Measurements from ENCODE around the gene PALB2.

The PALB2 gene

GRCh38 chr16:23580391-23580790 is 60.7 kb downstream of the PALB2 start:
- DNase-seq (ENCODE audit: low read depth), result no peak

- DNase-seq (ENCODE audit: low read depth), result no peak
Observed at GRCh38 chr16:23579371-23579770, 61.7 kb downstream of the PALB2 start.

DNA sequence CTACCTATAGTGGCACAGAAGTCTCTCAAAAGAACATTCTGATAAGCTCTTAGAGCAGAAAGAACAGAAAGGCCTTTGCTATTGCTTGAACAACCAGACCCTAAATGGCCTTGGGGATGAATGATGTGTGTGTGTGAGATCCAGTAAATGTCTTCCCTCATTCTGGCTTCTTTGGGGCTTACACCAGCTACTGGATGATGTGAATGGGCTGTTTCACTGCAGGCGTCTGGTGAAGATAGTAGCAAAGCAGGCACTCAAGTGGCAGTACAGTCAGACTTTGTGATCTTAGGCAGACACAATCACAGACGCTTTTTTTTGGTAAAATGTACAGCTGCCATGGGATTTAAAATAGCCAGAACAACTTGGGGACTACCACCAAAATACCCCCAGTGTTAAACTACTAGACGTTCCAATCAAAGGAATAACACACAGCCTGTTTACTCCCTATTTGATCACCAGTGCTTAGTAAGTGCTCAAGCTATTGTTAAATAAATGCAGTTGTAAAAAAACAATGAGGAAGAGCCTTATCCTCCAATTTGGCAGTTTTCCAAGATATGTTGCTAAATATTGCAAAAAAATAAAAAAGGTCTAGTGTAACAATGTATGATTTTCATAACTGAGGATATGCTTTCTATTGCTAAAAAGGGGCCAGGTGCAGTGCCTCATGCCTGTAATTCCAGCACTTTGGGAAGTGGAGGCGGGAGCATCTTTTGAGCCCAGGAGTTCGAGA is 62.8 kb downstream of the PALB2 start:
- no peak for DNase-seq (ENCODE audit: low read depth)

DNA sequence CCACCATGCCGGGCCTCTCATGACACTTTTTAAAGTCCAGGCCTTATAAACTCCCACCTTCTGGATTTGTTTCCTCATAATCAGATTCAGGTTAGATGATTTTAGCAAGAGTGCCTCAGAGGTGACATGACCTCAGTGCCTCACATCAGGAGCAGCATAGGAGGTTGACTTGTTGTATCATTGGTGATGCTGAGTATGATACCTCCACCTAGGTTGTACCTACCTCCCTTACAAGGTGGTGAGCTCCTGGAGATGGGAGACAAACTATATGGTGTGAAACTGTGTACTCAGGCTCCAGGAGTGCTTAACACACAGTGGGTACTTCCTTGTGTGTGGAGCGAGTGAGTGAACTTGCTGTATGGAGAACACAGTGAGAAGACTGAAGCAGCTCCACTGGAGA is 63.6 kb downstream of the PALB2 start:
- no peak for DNase-seq (ENCODE audit: low read depth)

- DNase-seq (ENCODE audit: low read depth), result no peak
Observed at GRCh38 chr16:23575834-23576233, 65.3 kb downstream of the PALB2 start.

DNA sequence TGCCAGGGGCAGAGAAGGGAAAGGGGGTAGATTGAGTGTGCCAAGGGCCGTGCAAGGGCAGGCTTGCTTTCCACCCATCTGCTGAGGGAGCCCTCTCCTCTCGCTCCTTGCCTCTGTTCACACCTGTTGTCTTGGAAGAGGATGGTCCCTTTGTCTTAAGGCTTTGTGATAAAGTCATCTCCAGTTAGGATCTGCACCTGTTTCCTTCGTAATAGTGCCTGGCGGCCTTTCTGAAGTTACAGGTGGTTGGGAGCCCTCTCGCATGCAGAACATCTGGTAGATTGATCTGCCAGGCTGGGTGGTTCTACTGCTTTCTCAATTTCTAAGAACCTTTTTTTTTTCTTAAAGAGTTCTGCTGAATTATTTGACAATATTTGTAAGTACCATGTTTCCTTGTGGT is 67.3 kb downstream of the PALB2 start:
- no peak for DNase-seq (ENCODE audit: low read depth)

- DNase-seq (ENCODE audit: low read depth), result no peak
Observed at GRCh38 chr16:23572394-23572793, 68.7 kb downstream of the PALB2 start.

DNA sequence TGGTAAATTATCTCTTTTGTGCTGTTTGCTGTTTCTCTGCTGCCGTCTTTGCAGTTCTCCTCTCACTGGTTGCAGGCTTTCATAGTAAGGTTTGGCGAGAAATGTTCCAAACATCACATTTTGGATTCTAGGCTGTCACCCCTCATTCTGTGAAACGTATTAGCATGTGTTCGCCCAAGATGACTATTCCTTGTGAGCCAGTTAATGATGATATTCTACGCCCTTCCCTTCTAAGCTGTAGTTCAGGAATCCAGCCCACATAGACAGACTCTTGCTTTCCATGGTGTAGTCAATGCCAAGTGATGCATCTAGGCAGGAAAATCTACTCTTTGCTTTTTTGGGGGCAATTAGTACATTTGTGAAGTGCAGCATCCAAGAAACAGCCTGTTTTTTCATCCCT is 69.2 kb downstream of the PALB2 start:
- no peak for DNase-seq (ENCODE audit: low read depth)

- no peak for DNase-seq (ENCODE audit: low read depth)
Observed at GRCh38 chr16:23570992-23571632, 70.0 kb downstream of the PALB2 start.

DNA sequence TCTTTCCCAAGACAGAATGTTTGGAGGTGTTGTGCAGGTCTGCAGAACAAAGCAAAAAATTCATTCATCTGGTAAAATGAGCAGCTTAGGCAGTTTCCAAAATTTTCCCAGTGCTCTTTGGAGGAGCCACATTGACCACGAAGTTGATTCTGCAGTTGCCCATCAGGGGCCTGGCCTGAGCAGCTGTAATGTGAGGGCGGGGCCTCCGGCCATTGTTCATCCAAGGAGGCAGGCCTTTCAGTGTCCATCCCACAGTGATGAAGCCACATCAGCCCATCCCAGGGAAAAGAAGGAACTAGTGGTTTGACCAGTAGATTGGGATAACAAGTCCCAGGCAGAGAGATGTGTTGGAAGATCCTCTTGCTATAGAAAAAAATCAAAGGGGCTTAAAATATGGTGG is 73.5 kb downstream of the PALB2 start:
- DNase-seq (ENCODE audit: low read depth), result no peak

DNA sequence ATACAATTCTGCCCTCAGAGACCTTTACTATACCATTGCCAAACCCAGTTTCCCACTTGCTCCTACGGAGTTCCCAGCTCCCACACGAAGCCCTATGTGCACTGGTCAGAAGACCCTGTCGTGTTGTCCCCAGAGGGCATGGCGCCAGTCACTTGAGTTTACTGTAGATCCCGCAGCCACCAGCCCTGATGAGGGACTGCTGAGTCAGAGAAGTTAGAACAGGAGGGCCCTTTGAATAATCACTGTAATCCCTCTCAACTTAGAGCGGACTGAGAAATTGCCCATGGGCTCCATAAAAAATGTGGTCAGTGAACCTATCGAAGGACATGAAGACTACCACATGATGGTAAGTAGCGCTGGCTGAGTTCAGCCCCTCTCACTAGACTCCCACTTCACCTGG is 74.4 kb downstream of the PALB2 start:
- DNase-seq (ENCODE audit: low read depth), result no peak

GRCh38 chr16:23564575-23565363 is 76.3 kb downstream of the PALB2 start:
- DNase-seq (ENCODE audit: low read depth), result no peak

DNA sequence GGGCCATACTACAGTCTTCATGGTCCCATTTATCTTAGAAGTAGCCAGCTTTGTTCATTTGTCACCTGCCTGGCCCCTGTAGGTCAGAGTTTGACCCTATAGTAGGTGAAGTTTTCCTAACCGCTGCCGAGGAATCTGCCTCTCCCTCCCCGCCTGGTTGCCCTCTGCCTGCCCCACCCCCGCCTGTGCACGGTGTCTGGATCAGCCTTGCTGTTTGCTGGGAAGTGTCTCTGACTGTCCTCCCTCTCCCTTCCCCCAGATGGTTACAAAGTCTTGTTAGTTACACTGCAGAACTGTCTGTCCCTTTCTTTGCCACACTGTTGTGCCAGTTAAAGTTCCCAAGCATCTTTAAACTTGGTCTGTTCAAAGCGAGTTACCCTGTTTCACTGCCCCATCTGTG is 77.9 kb downstream of the PALB2 start:
- DNase-seq (ENCODE audit: low read depth), result no peak

- DNase-seq (ENCODE audit: low read depth), result no peak
Observed at GRCh38 chr16:23562505-23562904, 78.6 kb downstream of the PALB2 start.

DNA sequence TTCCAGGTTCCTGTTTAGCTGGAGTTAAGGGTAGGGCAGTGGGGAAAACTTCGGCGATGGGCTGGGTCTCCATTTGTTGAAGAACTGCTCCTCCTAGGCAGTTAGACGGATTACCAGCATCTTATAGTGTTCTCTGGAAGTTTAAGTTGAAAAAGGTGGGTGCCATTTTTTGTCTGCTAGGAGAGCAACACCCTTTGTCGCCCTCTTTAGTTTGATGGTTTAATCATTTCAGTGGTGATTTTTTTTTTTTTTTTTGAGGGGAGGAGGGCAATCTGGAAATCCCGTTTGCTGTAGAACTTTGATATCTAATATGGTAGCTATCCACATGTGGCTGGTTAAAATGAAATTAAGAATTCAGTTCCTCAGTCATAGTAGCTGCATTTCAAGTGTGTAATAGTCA is 79.5 kb downstream of the PALB2 start:
- no peak for DNase-seq (ENCODE audit: low read depth)

- DNase-seq (ENCODE audit: low read depth), result no peak
Observed at GRCh38 chr16:23557779-23558702, 83.1 kb downstream of the PALB2 start.

- DNase-seq (ENCODE audit: low read depth), result peak; percentile 89
Observed at GRCh38 chr16:23556881-23557778, 84.0 kb downstream of the PALB2 start, which contains the start of the genes EARS2 and UBFD1. Gene EARS2, minus strand, starts transcription at chr16:23557350. Its CDS starts 7 bp downstream, at chr16:23557343. Gene UBFD1, plus strand, starts transcription at chr16:23557727. Its CDS starts 16 bp downstream, at chr16:23557743.

DNA sequence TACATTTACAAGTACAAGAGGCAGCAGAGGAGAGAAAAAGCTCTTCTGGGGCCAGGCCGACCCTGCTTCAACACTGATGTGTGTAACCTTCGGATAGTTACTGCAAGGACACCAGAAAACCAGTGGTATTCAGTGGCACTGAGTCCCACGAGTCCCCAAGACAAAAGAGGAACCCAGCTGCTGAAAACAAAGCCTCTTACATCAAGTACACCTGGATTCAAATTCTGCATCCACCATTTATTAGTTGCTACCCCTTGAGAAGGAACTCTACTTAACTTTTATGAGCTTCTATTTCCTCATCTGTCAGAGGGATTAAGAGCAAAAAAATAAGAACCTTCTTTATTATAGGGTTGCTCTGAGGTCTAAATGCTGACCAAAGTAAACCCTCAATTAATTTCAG is 86.6 kb downstream of the PALB2 start:
- no peak for DNase-seq (ENCODE audit: low read depth)
